MCF 10A (cell line): ENCODE data around the gene GABBR1. TPM values are rescaled to one million over a fixed set of nuclear protein-coding genes. Genes with fewer than 3 reads are reported as not detected.

Experiments used
- BruUV-seq: library from RNA; stranded (reverse); fragments of 400-500 nt; replicated peaks from 2 replicates; lab custom pipeline; 2021; lab: Mats Ljungman, UMichigan
- CTCF ChIA-PET: fragments of 300-600 bp; sonication (Branson Sonifier 250); formaldehyde crosslinking; extraction: SDS; loops from one replicate; lab custom pipeline; 2021; ENCODE audit warnings: antibody characterized with exemption, inconsistent platforms; lab: Yijun Ruan, JAX
- POLR2A ChIA-PET: fragments of 300-600, 350-650 bp; sonication (Branson Sonifier 250); formaldehyde crosslinking; extraction: SDS; loops from one replicate; lab custom pipeline; 2020; ENCODE audit warnings: antibody characterized with exemption, inconsistent platforms; lab: Yijun Ruan, JAX
- DNase-seq: peaks from one replicate; pipeline ENCODE4 v3.0.0-alpha.2; 2018; ENCODE audit not compliant: unreplicated experiment
- H3K27ac Mint-ChIP-seq: one replicate; pipeline ENCODE4 v1.8.0; 2022; ENCODE audit warnings: mild to moderate bottlenecking, low read depth, mixed read lengths; ENCODE audit not compliant: unreplicated experiment
- H3K27me3 Mint-ChIP-seq: one replicate; pipeline ENCODE4 v1.8.0; 2022; ENCODE audit warnings: mixed read lengths; ENCODE audit not compliant: insufficient read depth, unreplicated experiment
- H3K36me3 Mint-ChIP-seq: one replicate; pipeline ENCODE4 v1.8.0; 2022; ENCODE audit warnings: mild to moderate bottlenecking, moderate library complexity, mixed read lengths; ENCODE audit not compliant: insufficient read depth, unreplicated experiment
- H3K4me1 Mint-ChIP-seq: one replicate; pipeline ENCODE4 v1.8.0; 2022; ENCODE audit warnings: mixed read lengths; ENCODE audit not compliant: insufficient read depth, unreplicated experiment
- H3K4me3 Mint-ChIP-seq: one replicate; pipeline ENCODE4 v1.8.0; 2022; ENCODE audit warnings: mild to moderate bottlenecking, moderate library complexity, mixed read lengths; ENCODE audit not compliant: unreplicated experiment
- H3K9me3 Mint-ChIP-seq: one replicate; pipeline ENCODE4 v1.8.0; 2022; ENCODE audit warnings: mixed read lengths; ENCODE audit not compliant: unreplicated experiment
- intact Hi-C: fragments of 100-400 bp; cut with micrococcal nuclease; formaldehyde crosslinking; loops from 2 replicates; pipeline ENCODE4 v1.14.1; 2022
- total RNA-seq: library from RNA; stranded (reverse); gene quantifications from 2 replicates; pipeline ENCODE4 v1.2.3, GENCODE V29; 2022
- TF ChIP-seq, protein P1 (sequence below): fragments of 200-600 bp; IDR thresholded peaks from one replicate; pipeline ENCODE4 v1.8.0; 2022; ENCODE audit warnings: antibody characterized with exemption, mild to moderate bottlenecking; ENCODE audit not compliant: unreplicated experiment

The GABBR1 gene
- total RNA-seq, 1 experiment from 2014 or later, result 38.8 TPM

DNA sequence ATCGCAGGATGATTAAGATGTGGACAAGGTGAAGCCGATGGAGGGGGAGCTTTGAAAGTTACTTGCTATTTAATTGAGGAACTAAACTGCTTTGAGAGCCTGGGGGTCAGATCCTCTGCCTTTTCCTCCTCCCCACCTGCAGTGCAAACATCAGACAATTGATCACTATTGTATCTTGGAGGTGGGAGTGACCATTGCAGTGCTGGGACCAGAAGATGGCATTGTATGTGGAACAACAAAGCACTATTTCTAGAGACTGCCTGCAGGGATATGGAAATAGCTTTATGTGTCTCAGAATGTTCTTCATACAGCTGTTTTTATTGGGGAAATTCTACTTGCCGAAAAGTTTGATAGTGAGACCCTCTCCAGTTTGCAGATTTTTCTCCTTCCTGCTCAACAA is 28.1 kb upstream of the GABBR1 start:
- ChIA-PET CTCF (interaction anchor here (0.6 to 9.5 kb wide), 4 partner anchors 10 to 1450 kb away, joined by 3 to 256 read pairs (median 6); no protein-coding TSS in a partner anchor), POLR2A (interaction anchor here (0.7 to 1.7 kb wide), 4 partner anchors 11 to 700 kb away, joined by 3 to 11 read pairs (median 3); no protein-coding TSS in a partner anchor)
- no TSS peak for BruUV-seq
- no peak for DNase-seq
- no peaks in the 10 kb centered on the region for H3K9me3 Mint-ChIP-seq
- intact Hi-C loops, result no loop called here
- no peak overlapping the region for H3K4me3 Mint-ChIP-seq
- H3K27me3 Mint-ChIP-seq, result no peaks in the 10 kb centered on the region
- no peak overlapping the region for H3K27ac Mint-ChIP-seq
- H3K36me3 Mint-ChIP-seq, result no peaks in the 10 kb centered on the region
- TF ChIP-seq, protein P1, sequence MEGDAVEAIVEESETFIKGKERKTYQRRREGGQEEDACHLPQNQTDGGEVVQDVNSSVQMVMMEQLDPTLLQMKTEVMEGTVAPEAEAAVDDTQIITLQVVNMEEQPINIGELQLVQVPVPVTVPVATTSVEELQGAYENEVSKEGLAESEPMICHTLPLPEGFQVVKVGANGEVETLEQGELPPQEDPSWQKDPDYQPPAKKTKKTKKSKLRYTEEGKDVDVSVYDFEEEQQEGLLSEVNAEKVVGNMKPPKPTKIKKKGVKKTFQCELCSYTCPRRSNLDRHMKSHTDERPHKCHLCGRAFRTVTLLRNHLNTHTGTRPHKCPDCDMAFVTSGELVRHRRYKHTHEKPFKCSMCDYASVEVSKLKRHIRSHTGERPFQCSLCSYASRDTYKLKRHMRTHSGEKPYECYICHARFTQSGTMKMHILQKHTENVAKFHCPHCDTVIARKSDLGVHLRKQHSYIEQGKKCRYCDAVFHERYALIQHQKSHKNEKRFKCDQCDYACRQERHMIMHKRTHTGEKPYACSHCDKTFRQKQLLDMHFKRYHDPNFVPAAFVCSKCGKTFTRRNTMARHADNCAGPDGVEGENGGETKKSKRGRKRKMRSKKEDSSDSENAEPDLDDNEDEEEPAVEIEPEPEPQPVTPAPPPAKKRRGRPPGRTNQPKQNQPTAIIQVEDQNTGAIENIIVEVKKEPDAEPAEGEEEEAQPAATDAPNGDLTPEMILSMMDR, result no peak
- no peaks in the 10 kb centered on the region for H3K4me1 Mint-ChIP-seq

DNA sequence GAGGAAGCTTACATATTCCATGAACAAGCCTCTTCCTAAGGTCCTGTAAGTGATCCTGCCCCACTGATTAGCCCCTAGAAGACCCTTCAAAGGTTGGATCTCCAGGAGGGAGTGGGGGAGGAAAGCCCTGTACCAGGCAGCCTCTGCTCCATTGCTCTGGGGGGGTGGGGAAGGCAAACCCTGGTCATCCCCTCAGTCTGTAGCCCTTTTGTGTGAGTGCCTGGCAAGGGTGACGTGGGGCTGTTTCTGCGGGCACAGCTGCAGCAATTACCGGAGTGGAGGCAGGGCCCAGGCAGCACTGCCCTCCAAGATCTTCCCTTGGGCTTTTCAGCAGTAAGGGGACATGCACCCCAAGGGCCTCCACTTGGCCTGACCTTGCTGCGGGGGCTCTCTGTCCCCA is 23.8 kb upstream of the GABBR1 start, which contains the start of gene MOG:
Gene MOG, plus strand, starts transcription at position 295 of the 400 bp plus-strand sequence. CDS start 118 bp downstream, outside the sequence.
- Mint-ChIP-seq H3K36me3 (no peaks in the 10 kb centered on the region), H3K27me3 (no peaks in the 10 kb centered on the region)

DNA sequence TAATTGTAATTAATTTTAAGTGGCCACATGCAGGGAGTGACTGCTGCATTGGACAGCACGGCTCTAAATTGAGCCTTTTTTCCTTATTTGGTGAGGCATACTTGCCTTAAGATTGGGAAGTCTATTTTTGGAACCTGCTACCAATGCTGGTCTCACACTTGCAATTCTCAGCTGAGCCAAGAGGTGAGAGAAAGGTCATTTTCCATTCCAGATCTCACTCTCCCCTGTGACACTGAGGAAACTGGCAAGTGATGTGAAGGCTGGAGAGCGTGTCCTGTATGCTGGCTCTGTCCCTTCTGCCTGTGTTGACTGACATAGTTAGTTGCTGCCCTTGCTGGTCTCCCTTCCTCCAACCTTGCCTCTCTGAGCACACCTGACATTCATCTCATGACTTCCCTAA is 23.2 kb upstream of the GABBR1 start:
- POLR2A ChIA-PET, result no interaction called here
- Mint-ChIP-seq H3K4me1 (no peaks in the 10 kb centered on the region), H3K9me3 (no peaks in the 10 kb centered on the region), H3K36me3 (no peaks in the 10 kb centered on the region), H3K27ac (no peak overlapping the region), H3K27me3 (no peaks in the 10 kb centered on the region), H3K4me3 (no peak overlapping the region)
- no TSS peak for BruUV-seq
- intact Hi-C loops, result no loop called here
- CTCF ChIA-PET, result interaction anchor here (0.7 to 12.8 kb wide), 7 partner anchors 7 to 38 kb away, joined by 3 to 369 read pairs (median 6); no protein-coding TSS in a partner anchor
- TF ChIP-seq, protein P1, result no peak
- DNase-seq, result no peak

More for the DNA sequence above, 23.8 kb upstream of the GABBR1 start, which contains the start of gene MOG:
- CTCF ChIA-PET, result interaction anchor here (0.8 to 12.8 kb wide), 7 partner anchors 8 to 79 kb away, joined by 3 to 369 read pairs (median 3); no protein-coding TSS in a partner anchor
- Mint-ChIP-seq H3K27ac (no peak within 1 kb of the TSS), H3K9me3 (no peaks in the 10 kb centered on the region), H3K4me3 (no peak within 1 kb of the TSS), H3K4me1 (no peaks in the 10 kb centered on the region)
- BruUV-seq, result no TSS peak
- TF ChIP-seq, protein P1, result no peak
- DNase-seq, result no peak
- POLR2A ChIA-PET, result no interaction called here
- intact Hi-C loops, result no loop called here

DNA sequence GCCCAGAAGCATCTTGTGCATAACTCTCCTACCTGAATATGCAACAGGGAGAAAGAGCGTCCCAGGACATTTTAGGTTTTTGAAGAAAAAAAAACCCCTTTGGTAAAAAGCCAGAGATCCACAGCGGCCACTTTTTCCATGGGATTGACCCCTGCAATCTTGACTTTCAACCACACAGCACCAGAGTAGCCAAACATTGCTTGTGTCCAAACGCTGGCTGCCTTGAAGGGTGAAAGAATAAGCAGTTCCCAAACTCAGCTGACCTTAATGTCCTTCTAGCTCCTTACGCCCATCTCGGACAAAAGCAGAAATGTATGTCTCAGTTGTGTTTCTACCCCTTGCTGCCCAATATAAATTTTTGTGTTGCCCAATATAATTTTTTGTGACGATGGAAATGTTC is 22.7 kb upstream of the GABBR1 start:
- no peaks in the 10 kb centered on the region for H3K9me3 Mint-ChIP-seq
- H3K27ac Mint-ChIP-seq, result no peak overlapping the region
- CTCF ChIA-PET, result interaction anchor here (0.7 to 12.8 kb wide), 6 partner anchors 7 to 39 kb away, joined by 3 to 369 read pairs (median 138); no protein-coding TSS in a partner anchor
- no peak for DNase-seq
- no peaks in the 10 kb centered on the region for H3K4me1 Mint-ChIP-seq
- TF ChIP-seq, protein P1, result no peak
- POLR2A ChIA-PET, result no interaction called here
- H3K4me3 Mint-ChIP-seq, result no peak overlapping the region
- intact Hi-C loops, result no loop called here
- no peaks in the 10 kb centered on the region for H3K27me3 Mint-ChIP-seq
- no peaks in the 10 kb centered on the region for H3K36me3 Mint-ChIP-seq
- BruUV-seq, result no TSS peak
